Right cardiac atrium (tissue), 5 donors: Measurements from ENCODE around the gene AKIRIN2. TPM values are rescaled to one million over a fixed set of nuclear protein-coding genes. Genes with fewer than 3 reads are reported as not detected.
A peak's percentile ranks its signal among the peaks of the same experiment; 100 is the strongest.

Source experiments
- ATAC-seq, 2 donors: fragments of 200-7000 bp; cut with Tn5 transposase; one replicate each; pipeline versions ENCODE4 v1.8.0 to v1.9.1; 2020; ENCODE audit warnings: moderate library complexity in 2 of 2, mild to moderate bottlenecking in 1 of 2
- DNase-seq, 3 donors: peaks; one replicate each; pipeline ENCODE4 v3.0.0-alpha.2; 2020
- H3K27ac ChIP-seq: one replicate; pipeline ENCODE4 v1.5.1; 2013; ENCODE audit warnings: mild to moderate bottlenecking, low read length, control low read depth, moderate library complexity
- H3K27me3 ChIP-seq: one replicate; pipeline ENCODE4 v1.6.1; 2013; ENCODE audit not compliant: control insufficient read depth, insufficient read depth
- H3K4me1 ChIP-seq: one replicate; pipeline ENCODE4 v1.6.1; 2013; ENCODE audit warnings: low read length; ENCODE audit not compliant: control insufficient read depth, insufficient read depth
- H3K4me3 ChIP-seq: one replicate; pipeline ENCODE4 v1.5.1; 2013; ENCODE audit warnings: low read length, control low read depth
- H3K9me3 ChIP-seq: one replicate; pipeline ENCODE4 v1.6.1; 2013; ENCODE audit warnings: low read length; ENCODE audit not compliant: control insufficient read depth
- WGBS: extraction: QIAGEN DNeasy Blood & Tissue Kit; methylation state at CpG from one replicate; pipeline ENCODE4 v1.1.7; 2013; 5-methylcytosine and 5-hydroxymethylcytosine counted together
- intact Hi-C, 4 donors: fragments of 100-400 bp; cut with DNase I; formaldehyde crosslinking; loops; one replicate each; pipeline versions ENCODE4 v1.11.0 to v1.14.0; 2022 to 2023
- polyA plus RNA-seq: library from polyadenylated mRNA; stranded (reverse); fragments of 200-250 nt; gene quantifications from one replicate; pipeline ENCODE4 v1.2.3, GENCODE V29; 2013
- total RNA-seq, 4 donors: library from RNA; stranded (reverse); fragmentation: NEBNext Ultra II Directional; extraction: Animal tissue kit (Norgen Biotek cat#: 25700); gene quantifications; one replicate each; pipeline ENCODE4 v1.2.1, GENCODE V29; 2021
- donor health status: healthy with polysubstance abuse.
- donor health status: DM: no; HTN: yes; CAD: no.
- donor health status: DM: no; HTN: no; CAD: no.
- donor health status: DM: no; HTN: yes; CAD: no; lungs with severe emphysema.
- donor health status: DM: yes; HTN: yes; CAD: no.

Gene AKIRIN2
- total and polyA plus RNA-seq, 5 donors: 32.6 to 39.7 (median 37.3) TPM

DNA sequence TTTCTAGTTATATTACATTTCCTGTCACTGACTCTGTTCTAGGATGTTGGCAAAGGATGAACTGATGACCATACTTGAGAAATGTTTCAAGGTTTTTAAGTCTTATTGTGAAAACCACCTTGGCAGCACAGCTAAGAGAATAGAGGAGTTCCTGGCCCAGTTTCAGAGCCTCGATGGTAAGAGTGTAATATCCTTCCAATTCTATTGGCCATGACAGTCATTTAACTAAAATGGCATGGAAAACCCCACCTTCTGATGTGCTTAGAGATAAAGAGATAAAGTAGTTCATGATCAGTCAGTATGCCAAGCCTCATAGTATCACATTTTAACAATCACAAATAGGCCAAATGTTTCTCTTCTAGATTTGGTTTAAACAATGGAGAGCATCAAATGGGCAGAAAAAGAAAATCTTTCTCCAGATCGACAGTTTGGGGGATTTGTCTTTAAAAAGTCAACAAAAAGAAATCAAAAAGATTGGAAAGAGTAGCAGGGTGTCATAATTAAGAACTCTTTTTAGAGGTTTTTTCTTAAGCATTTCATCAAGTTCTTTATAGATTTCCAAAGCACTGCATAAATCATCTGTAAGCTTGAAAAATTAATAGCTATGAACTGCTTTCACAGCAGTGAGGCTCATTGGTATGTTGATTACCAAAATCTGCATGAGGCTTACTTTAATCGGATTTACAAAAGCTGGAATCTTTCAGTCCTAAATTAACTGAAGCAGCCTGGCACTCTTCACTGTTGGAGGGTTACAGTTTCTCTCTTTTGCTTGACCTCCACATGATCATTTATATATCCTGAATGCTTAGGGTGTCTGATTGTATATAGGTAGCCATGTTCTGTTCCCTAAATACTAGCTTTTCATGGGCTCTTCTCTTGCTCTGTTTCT lies 48.7 kb downstream of the AKIRIN2 start:
- ATAC-seq: no peak
- intact Hi-C loops: no loop called here

DNA sequence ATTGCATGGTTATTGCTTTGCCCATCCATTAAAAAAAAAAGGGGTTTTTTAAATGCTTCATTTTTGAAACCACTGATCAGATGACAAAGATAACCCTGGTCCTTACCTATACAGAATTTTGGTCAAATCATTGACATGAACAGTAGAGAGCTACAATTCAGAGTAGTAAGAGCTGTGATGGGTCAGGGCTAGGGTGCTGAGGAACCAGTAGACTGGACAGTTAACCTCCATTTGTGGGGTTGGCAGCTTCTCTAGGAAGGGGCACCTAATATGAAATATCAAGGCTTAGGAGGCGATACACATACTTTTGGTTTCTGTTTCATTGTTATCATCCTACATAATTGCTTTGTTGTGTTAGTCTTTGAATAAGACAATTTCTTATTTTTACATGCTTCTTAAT lies 57.0 kb downstream of the AKIRIN2 start:
- DNase-seq: no peak
- ATAC-seq: no peak
- no peak overlapping the region for H3K4me3 ChIP-seq
- no peaks in the 10 kb centered on the region for H3K27me3 ChIP-seq
- H3K27ac ChIP-seq: no peak overlapping the region
- intact Hi-C loops: no loop called here
- H3K4me1 ChIP-seq: no peaks in the 10 kb centered on the region
- H3K9me3 ChIP-seq: no peaks in the 10 kb centered on the region
- WGBS: 68% methylated on average over 1 of the region's 1 CpG

More for the DNA sequence above, 48.7 kb downstream of the AKIRIN2 start:
- 71% methylated on average over 3 of the region's 3 CpGs for WGBS
- Histone ChIP-seq H3K27me3 (no peaks in the 10 kb centered on the region), H3K9me3 (no peaks in the 10 kb centered on the region), H3K27ac (no peak overlapping the region), H3K4me3 (no peak overlapping the region), H3K4me1 (no peaks in the 10 kb centered on the region)
- no peak for DNase-seq

DNA sequence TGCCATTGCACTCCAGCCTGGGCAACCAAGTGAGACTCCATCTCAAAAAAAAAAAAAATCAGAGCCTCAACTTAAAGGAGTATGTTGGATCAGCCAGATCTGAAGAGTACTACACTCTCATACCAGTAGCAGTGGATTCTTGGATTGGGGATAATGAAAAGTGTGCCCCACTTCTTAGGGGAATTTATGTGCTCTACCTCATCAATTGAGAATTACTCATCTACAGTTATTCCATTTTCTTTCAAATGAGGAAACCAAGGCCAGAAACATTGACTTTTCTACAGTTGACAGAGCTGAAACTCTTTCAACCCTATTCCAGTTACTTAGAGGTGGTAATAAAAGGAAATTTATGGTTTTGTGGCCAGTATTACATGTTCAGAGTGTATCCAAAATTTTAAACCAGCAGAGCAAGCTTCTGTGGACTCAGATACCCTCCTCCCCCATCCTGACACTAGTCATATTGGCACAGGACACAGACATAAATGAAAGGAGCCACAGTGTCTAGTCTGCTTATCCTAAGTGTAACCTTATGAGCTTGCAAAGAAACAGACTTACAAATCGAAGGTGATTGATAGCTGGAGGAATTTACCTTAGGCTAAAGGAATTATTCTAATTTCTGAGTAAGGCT lies 60.9 kb downstream of the AKIRIN2 start:
- Histone ChIP-seq H3K4me3 (no peak overlapping the region), H3K4me1 (no peaks in the 10 kb centered on the region), H3K9me3 (no peaks in the 10 kb centered on the region), H3K27me3 (no peaks in the 10 kb centered on the region), H3K27ac (no peak overlapping the region)
- DNase-seq (no peak), ATAC-seq (peak in 1 of 2 donors; percentile 19)
- intact Hi-C loops: no loop called here
- 54% methylated on average over 1 of the region's 1 CpG for WGBS

DNA sequence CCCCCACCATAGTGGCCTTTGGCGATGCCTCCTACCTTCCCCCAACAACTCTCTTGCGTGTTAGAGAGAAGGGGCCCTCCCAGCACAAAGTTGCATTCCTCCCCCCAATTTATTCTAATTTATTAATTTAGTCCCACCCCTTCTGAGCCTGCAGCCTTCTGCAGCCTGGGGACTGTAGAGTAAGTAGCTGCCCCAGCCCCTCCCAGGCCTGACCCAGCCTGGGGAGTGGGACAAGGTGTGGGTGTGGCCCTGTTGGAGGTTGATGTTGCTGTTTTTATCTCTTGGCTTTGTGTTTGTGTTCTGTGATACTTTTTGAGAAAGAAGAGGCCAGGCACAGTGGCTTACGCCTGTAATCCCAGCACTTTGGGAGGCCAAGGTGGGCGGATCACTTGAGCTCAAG lies 62.7 kb downstream of the AKIRIN2 start:
- Histone ChIP-seq H3K27me3 (no peaks in the 10 kb centered on the region), H3K27ac (no peak overlapping the region), H3K9me3 (no peaks in the 10 kb centered on the region), H3K4me3 (no peak overlapping the region), H3K4me1 (no peaks in the 10 kb centered on the region)
- DNase-seq: no peak
- 98% methylated on average over 4 of the region's 4 CpGs for WGBS
- intact Hi-C loops: no loop called here
- peak in 1 of 2 donors; percentile 11 for ATAC-seq

DNA sequence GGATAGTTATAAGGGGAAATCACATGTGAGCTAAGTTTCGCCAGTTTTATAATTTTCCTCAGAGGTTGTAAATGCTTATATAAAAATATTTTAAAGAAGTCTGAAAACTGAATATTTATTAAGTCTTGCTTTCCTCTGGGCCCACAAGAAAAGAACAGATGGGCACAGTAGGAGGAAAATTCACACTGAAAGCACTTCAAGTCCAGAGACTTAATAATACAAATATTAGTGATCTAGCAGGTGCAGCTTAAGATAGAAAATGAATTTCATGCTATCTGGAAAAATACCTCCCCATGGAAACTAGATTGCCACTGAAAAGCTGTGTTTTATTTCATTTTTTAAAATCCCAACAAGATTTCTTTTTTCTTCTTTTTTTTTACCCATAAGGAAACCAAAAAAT lies 64.9 kb downstream of the AKIRIN2 start:
- WGBS: 99% methylated on average over 1 of the region's 1 CpG
- Histone ChIP-seq H3K27me3 (no peaks in the 10 kb centered on the region), H3K27ac (no peak overlapping the region), H3K4me1 (no peaks in the 10 kb centered on the region), H3K4me3 (no peak overlapping the region), H3K9me3 (no peaks in the 10 kb centered on the region)
- intact Hi-C loops: no loop called here
- no peak for ATAC-seq
- no peak for DNase-seq

DNA sequence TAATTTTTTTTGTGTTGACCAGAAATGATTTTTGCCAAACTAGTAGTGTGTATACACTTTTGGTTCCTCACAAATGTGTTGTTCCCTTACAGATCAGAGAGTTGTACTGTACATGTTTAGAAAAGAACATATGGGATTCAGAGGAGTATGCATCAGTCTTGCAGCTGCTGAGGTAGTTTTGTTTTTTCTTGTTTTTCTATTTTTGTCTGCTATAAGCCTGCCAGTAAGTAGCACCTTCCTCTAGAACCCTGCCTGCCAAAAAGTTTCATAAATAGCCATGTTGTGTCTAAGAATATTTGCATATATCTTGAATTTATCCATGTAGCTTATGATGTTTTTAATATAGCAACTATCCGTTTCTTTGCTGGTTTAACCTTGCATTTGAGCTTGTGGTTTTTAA lies 65.7 kb downstream of the AKIRIN2 start:
- ATAC-seq: no peak
- no peak for DNase-seq
- H3K9me3 ChIP-seq: no peaks in the 10 kb centered on the region
- no peak overlapping the region for H3K4me3 ChIP-seq
- no peaks in the 10 kb centered on the region for H3K4me1 ChIP-seq
- 66% methylated on average over 1 of the region's 1 CpG for WGBS
- intact Hi-C loops: no loop called here
- H3K27ac ChIP-seq: no peak overlapping the region
- H3K27me3 ChIP-seq: no peaks in the 10 kb centered on the region

DNA sequence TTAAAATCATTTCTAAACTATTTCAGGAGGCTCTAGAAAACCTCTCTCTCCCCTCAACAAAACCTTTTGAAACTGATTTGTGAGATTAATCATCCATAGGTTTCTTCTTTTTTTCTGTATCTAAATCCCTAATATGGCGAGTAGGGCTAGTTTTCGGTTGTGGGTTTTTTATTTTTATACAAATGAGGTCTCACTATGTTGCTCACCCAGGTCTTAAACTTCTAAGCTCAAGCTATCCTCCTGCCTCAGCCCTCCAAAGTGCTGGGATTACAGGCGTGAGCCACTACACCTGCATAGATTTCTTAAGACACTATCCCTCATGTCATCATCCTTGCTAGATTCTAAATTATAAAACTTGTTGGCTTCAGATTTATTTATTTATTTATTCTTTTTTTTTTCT lies 68.2 kb downstream of the AKIRIN2 start:
- Histone ChIP-seq H3K9me3 (no peaks in the 10 kb centered on the region), H3K4me3 (no peak overlapping the region), H3K4me1 (peaks cover 3% of the 10 kb centered on the region), H3K27me3 (no peaks in the 10 kb centered on the region), H3K27ac (no peak overlapping the region)
- 96% methylated on average over 3 of the region's 3 CpGs for WGBS
- intact Hi-C loops: no loop called here
- ATAC-seq (no peak), DNase-seq (no peak)

DNA sequence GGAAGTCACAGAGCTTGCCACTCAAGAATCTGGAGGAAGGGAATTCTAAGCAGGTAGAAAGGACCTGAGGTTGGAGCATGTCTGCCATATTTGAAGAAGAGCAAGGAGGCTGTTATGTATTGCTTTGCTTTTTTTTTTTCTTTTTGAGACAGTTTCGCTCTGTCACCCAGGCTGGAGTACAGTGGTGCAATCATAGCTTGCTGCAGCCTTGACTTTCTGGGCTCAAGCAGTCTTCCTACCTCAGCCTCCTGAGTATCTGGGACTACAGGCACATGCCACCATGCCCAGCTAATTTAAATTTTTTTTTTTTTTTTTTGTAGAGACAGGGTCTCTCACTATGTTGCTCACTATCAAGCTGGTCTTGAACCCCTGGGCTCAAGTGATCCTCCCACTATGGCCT lies 71.3 kb downstream of the AKIRIN2 start:
- intact Hi-C loops: no loop called here
- no peak overlapping the region for H3K27ac ChIP-seq
- no peaks in the 10 kb centered on the region for H3K27me3 ChIP-seq
- DNase-seq: no peak
- H3K9me3 ChIP-seq: no peaks in the 10 kb centered on the region
- ATAC-seq: no peak
- WGBS: 95% methylated on average over 1 of the region's 1 CpG
- H3K4me1 ChIP-seq: peaks cover 3% of the 10 kb centered on the region
- H3K4me3 ChIP-seq: no peak overlapping the region

DNA sequence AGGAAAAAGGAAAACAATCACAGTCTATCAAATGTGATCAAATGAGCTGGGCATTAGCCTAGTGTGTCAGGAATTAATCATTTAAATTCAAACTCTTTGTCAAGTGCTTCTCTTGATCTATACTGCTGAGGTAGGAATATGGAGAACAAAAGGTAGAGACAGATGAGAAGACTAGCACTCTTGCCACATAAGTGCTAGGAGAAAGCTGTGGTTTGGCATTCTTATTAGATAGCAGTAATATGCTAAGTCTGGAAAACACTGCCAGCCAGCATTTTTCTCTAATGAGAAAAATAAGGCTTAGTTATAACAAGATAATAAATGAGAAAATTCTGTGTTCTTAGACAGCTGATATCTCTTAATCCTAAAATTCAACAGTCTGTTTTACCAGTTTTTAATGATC lies 73.2 kb downstream of the AKIRIN2 start:
- Histone ChIP-seq H3K27ac (no peak overlapping the region), H3K9me3 (no peaks in the 10 kb centered on the region), H3K4me1 (peaks cover 3% of the 10 kb centered on the region), H3K27me3 (no peaks in the 10 kb centered on the region), H3K4me3 (no peak overlapping the region)
- intact Hi-C loops: no loop called here
- ATAC-seq (no peak), DNase-seq (no peak)

DNA sequence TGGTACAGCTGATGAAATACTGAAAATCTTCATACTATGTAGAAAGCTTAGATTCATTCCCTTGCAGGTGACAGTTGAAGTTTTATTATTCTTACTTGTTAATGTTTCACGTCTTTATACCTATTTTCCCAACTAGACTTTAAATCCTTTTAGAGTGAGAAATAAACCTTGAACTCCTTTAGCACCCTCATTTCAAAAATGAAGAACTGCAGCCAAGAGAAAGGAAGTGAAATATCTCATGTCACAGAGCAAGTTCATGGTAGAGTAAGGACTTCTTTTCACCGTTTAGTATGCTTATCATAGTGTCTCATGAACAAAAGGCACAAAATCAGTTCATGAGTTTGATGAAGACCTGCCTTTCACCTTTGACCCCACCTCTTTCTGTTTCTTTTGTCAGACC lies 73.6 kb downstream of the AKIRIN2 start:
- H3K4me1 ChIP-seq: peaks cover 3% of the 10 kb centered on the region
- no peak for ATAC-seq
- WGBS: 61% methylated on average over 2 of the region's 2 CpGs
- no peak for DNase-seq
- no peaks in the 10 kb centered on the region for H3K27me3 ChIP-seq
- no peak overlapping the region for H3K27ac ChIP-seq
- H3K9me3 ChIP-seq: no peaks in the 10 kb centered on the region
- intact Hi-C loops: no loop called here
- no peak overlapping the region for H3K4me3 ChIP-seq
